Right atrium auricular region (tissue), 2 donors: ENCODE results near the gene KCTD3. TPM values are rescaled to one million over a fixed set of nuclear protein-coding genes. Genes with fewer than 3 reads are reported as not detected.
A peak's percentile ranks its signal among the peaks of the same experiment; 100 is the strongest.

Source experiments
- DNase-seq: peaks from one replicate; pipeline ENCODE4 v3.0.0-alpha.2; 2019; ENCODE audit warnings: low spot score
- H3K27ac ChIP-seq, 2 donors: fragments of 200-600 bp; sonication (generic); 1 replicate in 1 of 2; 2 replicates in 1 of 2; pipeline ENCODE4 v1.5.1; 2016 to 2019
- H3K27me3 ChIP-seq, 2 donors: fragments of 200-600 bp; sonication (generic); one replicate each; pipeline versions ENCODE4 v1.5.1 to v1.6.0; 2017 to 2019
- H3K36me3 ChIP-seq: fragments of 200-600 bp; sonication (generic); one replicate; pipeline ENCODE4 v1.5.1; 2016
- H3K4me1 ChIP-seq, 2 donors: fragments of 200-600 bp; sonication (generic); one replicate each; pipeline versions ENCODE4 v1.5.1 to v1.6.0; 2017 to 2019
- H3K4me3 ChIP-seq, 2 donors: fragments of 200-600 bp; sonication (generic); 1 replicate in 1 of 2; 2 replicates in 1 of 2; pipeline ENCODE4 v1.5.1; 2017 to 2019; ENCODE audit warnings: mild to moderate bottlenecking in 1 of 2, moderate library complexity in 1 of 2
- H3K9me3 ChIP-seq, 2 donors: fragments of 200-600 bp; sonication (generic); one replicate each; pipeline ENCODE4 v1.5.1; 2019
- CTCF ChIP-seq, 2 donors: fragments of 200-600 bp; sonication (generic); IDR thresholded peaks; one replicate each; pipeline ENCODE4 v1.5.1; 2019; ENCODE audit warnings: antibody characterized with exemption in 2 of 2
- total RNA-seq, 2 donors: library from RNA; depleted of rRNA; stranded (reverse); fragments of >200 nt; gene quantifications; one replicate each; pipeline ENCODE4 v1.1.0, GENCODE V29; 2016

The KCTD3 gene
- total RNA-seq, 2 donors from 2014 or later = 12.5 to 14.3 TPM

GRCh38 chr1:215595231-215595630 lies 28.1 kb downstream of the KCTD3 start:
- no peak overlapping the region for H3K27ac ChIP-seq
- H3K9me3 ChIP-seq = no peaks in the 10 kb centered on the region
- H3K27me3 ChIP-seq = no peaks in the 10 kb centered on the region
- DNase-seq = no peak
- H3K4me1 ChIP-seq = peaks cover 0 to 22% of the 10 kb centered on the region in 2 donors
- no peak for TF ChIP-seq CTCF (IDR thresholded peaks at IDR 0.05)
- H3K4me3 ChIP-seq = no peak overlapping the region
- peaks cover 15% of the 10 kb centered on the region for H3K36me3 ChIP-seq

GRCh38 chr1:215597961-215598360 lies 30.9 kb downstream of the KCTD3 start:
- peaks cover 13% of the 10 kb centered on the region for H3K36me3 ChIP-seq
- H3K9me3 ChIP-seq = no peaks in the 10 kb centered on the region
- no peak for TF ChIP-seq CTCF (IDR thresholded peaks at IDR 0.05)

GRCh38 chr1:215599418-215600074 lies 32.4 kb downstream of the KCTD3 start:
- no peak for TF ChIP-seq CTCF (IDR thresholded peaks at IDR 0.05)

More at GRCh38 chr1:215597961-215598360, 30.9 kb downstream of the KCTD3 start:
- no peak for DNase-seq
- H3K27me3 ChIP-seq = no peaks in the 10 kb centered on the region
- no peak overlapping the region for H3K27ac ChIP-seq
- no peak overlapping the region for H3K4me3 ChIP-seq
- H3K4me1 ChIP-seq = peaks cover 0 to 23% of the 10 kb centered on the region in 2 donors

GRCh38 chr1:215600258-215600792 lies 33.2 kb downstream of the KCTD3 start:
- no peak overlapping the region for H3K27ac ChIP-seq
- peaks cover 13% of the 10 kb centered on the region for H3K36me3 ChIP-seq
- TF ChIP-seq CTCF (IDR thresholded peaks at IDR 0.05) = no peak
- no peak overlapping the region for H3K4me3 ChIP-seq
- H3K9me3 ChIP-seq = no peaks in the 10 kb centered on the region
- H3K4me1 ChIP-seq = peaks cover 0 to 8% of the 10 kb centered on the region in 2 donors
- DNase-seq = no peak
- H3K27me3 ChIP-seq = no peaks in the 10 kb centered on the region

More at GRCh38 chr1:215599418-215600074, 32.4 kb downstream of the KCTD3 start:
- peak overlapping the region in 1 of 2 donors; percentile 1 for H3K27ac ChIP-seq
- DNase-seq = no peak
- H3K36me3 ChIP-seq = peaks cover 13% of the 10 kb centered on the region
- H3K9me3 ChIP-seq = no peaks in the 10 kb centered on the region
- H3K27me3 ChIP-seq = no peaks in the 10 kb centered on the region
- no peak overlapping the region for H3K4me3 ChIP-seq
- peaks cover 0 to 15% of the 10 kb centered on the region in 2 donors for H3K4me1 ChIP-seq

- DNase-seq = no peak
- H3K4me1 ChIP-seq = peaks cover 0 to 8% of the 10 kb centered on the region in 2 donors
- H3K36me3 ChIP-seq = peaks cover 13% of the 10 kb centered on the region
- no peaks in the 10 kb centered on the region for H3K27me3 ChIP-seq
- no peak overlapping the region for H3K4me3 ChIP-seq
- no peak for TF ChIP-seq CTCF (IDR thresholded peaks at IDR 0.05)
- no peaks in the 10 kb centered on the region for H3K9me3 ChIP-seq
- H3K27ac ChIP-seq = no peak overlapping the region
These were observed 33.8 kb downstream of the KCTD3 start for GRCh38 chr1:215600867-215601266.
